OCI-LY7 (cell line): ENCODE results near the gene OSER1. TPM values are rescaled to one million over a fixed set of nuclear protein-coding genes. Genes with fewer than 3 reads are reported as not detected.

Source experiments
- BruUV-seq: library from RNA; stranded (reverse); fragments of 400-500 nt; replicated peaks from 2 replicates; lab custom pipeline; 2021; lab: Mats Ljungman, UMichigan
- CTCF ChIA-PET: fragments of 300-600 bp; sonication (Branson Sonifier 250); formaldehyde crosslinking; loops from one replicate; lab custom pipeline; 2022; ENCODE audit warnings: antibody characterized with exemption; ENCODE audit not compliant: unreplicated experiment; lab: Charles Lee
- POLR2A ChIA-PET: fragments of 300-600 bp; sonication (Branson Sonifier 250); formaldehyde crosslinking; loops from one replicate; lab custom pipeline; 2022; ENCODE audit warnings: antibody characterized with exemption; lab: Charles Lee
- DNase-seq: peaks from one replicate; pipeline ENCODE4 v3.0.0-alpha.2; 2015; ENCODE audit warnings: low spot score
- H2AFZ ChIP-seq: fragments of 200-600 bp; sonication (generic), shearing (Covaris generic); 2 replicates; pipeline ENCODE4 v1.6.1; 2014; ENCODE audit warnings: mild to moderate bottlenecking, antibody characterized with exemption, low read length, moderate library complexity
- H3K27ac ChIP-seq: fragments of 200-600 bp; sonication (generic); 2 replicates; pipeline ENCODE4 v1.5.1; 2014; ENCODE audit warnings: mixed run types, low read depth, mild to moderate bottlenecking, moderate library complexity, low read length, inconsistent platforms; ENCODE audit not compliant: poor library complexity, severe bottlenecking
- H3K36me3 ChIP-seq: fragments of 200-600 bp; sonication (generic); 2 replicates; pipeline ENCODE4 v1.6.1; 2014; ENCODE audit warnings: mild to moderate bottlenecking, antibody characterized with exemption, low read length, moderate library complexity, mixed read lengths; ENCODE audit not compliant: insufficient read depth
- H3K4me1 ChIP-seq: fragments of 200-600 bp; sonication (generic); 2 replicates; pipeline ENCODE4 v1.5.1; 2014; ENCODE audit warnings: mild to moderate bottlenecking, low read length; ENCODE audit not compliant: insufficient read depth, poor library complexity, severe bottlenecking
- H3K4me2 ChIP-seq: fragments of 200-600 bp; sonication (generic); 2 replicates; pipeline ENCODE4 v1.6.1; 2014; ENCODE audit warnings: mild to moderate bottlenecking, low read length
- H3K4me3 ChIP-seq: fragments of 200-600 bp; sonication (generic); 2 replicates; pipeline ENCODE4 v1.5.1; 2014; ENCODE audit warnings: mild to moderate bottlenecking, low read depth, low read length; ENCODE audit not compliant: poor library complexity, severe bottlenecking
- H3K79me2 ChIP-seq: fragments of 200-600 bp; sonication (generic); 2 replicates; pipeline ENCODE4 v1.6.1; 2016; ENCODE audit warnings: low read depth, mild to moderate bottlenecking, low read length, moderate library complexity, mixed read lengths; ENCODE audit not compliant: insufficient read depth
- H3K9me2 ChIP-seq: fragments of 200-600 bp; sonication (generic); 2 replicates; pipeline ENCODE4 v1.6.1; 2016; ENCODE audit warnings: mild to moderate bottlenecking, low read length, mixed read lengths; ENCODE audit not compliant: insufficient read depth
- H3K9me3 ChIP-seq: fragments of 200-600 bp; sonication (generic); 2 replicates; pipeline ENCODE4 v1.6.1; 2014; ENCODE audit warnings: mild to moderate bottlenecking, mixed run types, low read length, mixed read lengths
- H4K20me1 ChIP-seq: fragments of 200-600 bp; sonication (generic); 2 replicates; pipeline ENCODE4 v1.6.1; 2014; ENCODE audit warnings: mild to moderate bottlenecking, antibody characterized with exemption, low read length, moderate library complexity, mixed read lengths; ENCODE audit not compliant: insufficient read depth
- CTCF ChIP-seq: fragments of 200-600 bp; sonication (generic); conservative IDR thresholded peaks from 2 replicates; pipeline ENCODE4 v1.5.1; 2014; ENCODE audit warnings: mild to moderate bottlenecking, antibody characterized with exemption, low read length, moderate library complexity, mixed read lengths
- EZH2phosphoT487 ChIP-seq: fragments of 200-600 bp; sonication (generic); IDR thresholded peaks from 2 replicates; pipeline ENCODE4 v1.6.1; 2018; ENCODE audit warnings: low read depth, borderline replicate concordance, mild to moderate bottlenecking, mixed run types, antibody characterized with exemption, low read length, moderate library complexity, mixed read lengths
- intact Hi-C: fragments of 100-400 bp; cut with micrococcal nuclease; formaldehyde crosslinking; loops from one replicate; pipeline ENCODE4 v1.10.0; 2022; ENCODE audit not compliant: unreplicated experiment
- total RNA-seq, 2 experiments: library from RNA; depleted of rRNA in 1 of 2; stranded (reverse); fragments of >200 nt in 1 of 2; shearing (Covaris generic) in 1 of 2; gene quantifications; 2 replicates each; pipeline ENCODE4 v1.2.3, GENCODE V29; 2014 to 2022

The OSER1 gene
- total RNA-seq, 2 experiments from 2014 or later, result 28.1 to 31.9 TPM

DNA sequence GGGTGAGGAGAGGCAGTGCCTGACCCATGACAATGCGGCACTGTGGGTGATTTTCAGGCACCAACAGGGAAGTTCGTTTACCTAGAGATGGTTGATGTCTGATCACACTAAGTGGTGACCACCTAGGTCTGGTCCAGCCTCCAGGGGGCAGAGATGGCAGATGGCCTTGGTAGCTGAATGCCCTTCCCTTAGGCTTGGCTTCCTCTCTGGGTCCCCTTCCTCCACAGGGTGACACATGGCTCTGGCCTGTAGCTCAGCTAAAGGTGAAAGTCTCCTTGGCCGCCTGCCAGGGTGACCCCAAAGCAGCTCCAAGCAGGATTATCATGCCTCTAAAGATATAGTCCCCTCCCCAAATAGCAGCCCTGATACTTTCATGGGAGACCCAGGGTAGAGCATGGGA is 43.0 kb upstream of the OSER1 start:
- no peak overlapping the region for H3K4me3 ChIP-seq
- H3K79me2 ChIP-seq, result no peaks in the 10 kb centered on the region
- TF ChIP-seq CTCF, result no peak
- no peak for TF ChIP-seq EZH2phosphoT487
- H3K27ac ChIP-seq, result no peak overlapping the region
- CTCF ChIA-PET, result no interaction called here
- H3K36me3 ChIP-seq, result no peaks in the 10 kb centered on the region
- intact Hi-C loops, result no loop called here
- DNase-seq, result no peak
- no TSS peak for BruUV-seq
- no peaks in the 10 kb centered on the region for H3K9me2 ChIP-seq
- POLR2A ChIA-PET, result no interaction called here
- H3K9me3 ChIP-seq, result no peaks in the 10 kb centered on the region
- no peak overlapping the region for H3K4me2 ChIP-seq
- H4K20me1 ChIP-seq, result no peaks in the 10 kb centered on the region
- no peak overlapping the region for H2AFZ ChIP-seq
- no peaks in the 10 kb centered on the region for H3K4me1 ChIP-seq

DNA sequence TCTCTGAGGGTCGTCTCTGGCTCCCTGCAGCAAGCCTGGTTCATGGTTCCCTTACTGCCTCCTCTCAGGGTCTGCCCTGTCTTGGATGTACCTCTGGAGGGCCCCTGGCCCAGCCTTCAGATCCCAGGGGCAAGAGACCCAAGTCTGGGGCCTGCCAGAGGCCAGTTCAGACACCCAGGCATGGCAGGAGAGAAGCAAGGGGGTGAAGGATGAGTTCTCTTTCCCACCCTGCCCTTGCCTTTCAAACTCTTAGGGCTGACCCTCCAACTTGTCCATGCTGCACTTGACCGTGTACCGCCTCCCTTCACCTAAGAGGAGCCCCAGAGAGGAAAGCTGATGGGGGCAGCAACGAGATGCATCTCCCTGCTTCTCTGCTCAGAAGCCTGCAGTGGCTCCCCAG is 40.7 kb upstream of the OSER1 start:
- H3K4me1 ChIP-seq, result no peaks in the 10 kb centered on the region
- DNase-seq, result no peak
- no peaks in the 10 kb centered on the region for H3K79me2 ChIP-seq
- TF ChIP-seq EZH2phosphoT487 (no peak), CTCF (no peak)
- no peak overlapping the region for H3K27ac ChIP-seq
- no peaks in the 10 kb centered on the region for H4K20me1 ChIP-seq
- no peaks in the 10 kb centered on the region for H3K36me3 ChIP-seq
- ChIA-PET POLR2A (no interaction called here), CTCF (no interaction called here)
- H3K4me3 ChIP-seq, result no peak overlapping the region
- no peaks in the 10 kb centered on the region for H3K9me2 ChIP-seq
- intact Hi-C loops, result no loop called here
- H3K4me2 ChIP-seq, result no peak overlapping the region
- no peak overlapping the region for H2AFZ ChIP-seq
- BruUV-seq, result no TSS peak
- no peaks in the 10 kb centered on the region for H3K9me3 ChIP-seq

DNA sequence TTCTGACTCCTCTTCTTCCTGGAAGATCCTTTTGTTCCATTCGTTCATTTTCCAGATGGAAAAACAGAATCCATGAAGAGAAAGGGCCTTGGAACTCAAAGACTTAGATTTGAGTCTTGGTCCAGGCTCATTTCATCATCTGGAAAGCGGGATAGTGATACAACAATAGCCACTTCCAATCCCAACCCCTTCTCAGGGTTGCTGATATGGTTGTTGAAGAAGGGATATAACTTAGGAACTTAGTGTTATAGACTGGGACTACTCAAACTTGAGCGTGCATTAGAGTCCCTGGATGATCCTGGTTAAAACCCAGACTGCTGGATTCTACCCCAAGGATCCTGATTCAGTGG is 37.8 kb upstream of the OSER1 start:
- POLR2A ChIA-PET, result no interaction called here
- no peak overlapping the region for H3K4me3 ChIP-seq
- H3K79me2 ChIP-seq, result no peaks in the 10 kb centered on the region
- CTCF ChIA-PET, result no interaction called here
- H3K36me3 ChIP-seq, result no peaks in the 10 kb centered on the region
- no peak overlapping the region for H3K4me2 ChIP-seq
- no peak for DNase-seq
- no peaks in the 10 kb centered on the region for H3K9me2 ChIP-seq
- intact Hi-C loops, result no loop called here
- H4K20me1 ChIP-seq, result no peaks in the 10 kb centered on the region
- no peak overlapping the region for H2AFZ ChIP-seq
- no peak overlapping the region for H3K27ac ChIP-seq
- BruUV-seq, result no TSS peak
- H3K9me3 ChIP-seq, result no peaks in the 10 kb centered on the region
- no peaks in the 10 kb centered on the region for H3K4me1 ChIP-seq
- no peak for TF ChIP-seq EZH2phosphoT487
- TF ChIP-seq CTCF, result no peak
